ENCODE measurements around the gene CYB5RL.

DNA sequence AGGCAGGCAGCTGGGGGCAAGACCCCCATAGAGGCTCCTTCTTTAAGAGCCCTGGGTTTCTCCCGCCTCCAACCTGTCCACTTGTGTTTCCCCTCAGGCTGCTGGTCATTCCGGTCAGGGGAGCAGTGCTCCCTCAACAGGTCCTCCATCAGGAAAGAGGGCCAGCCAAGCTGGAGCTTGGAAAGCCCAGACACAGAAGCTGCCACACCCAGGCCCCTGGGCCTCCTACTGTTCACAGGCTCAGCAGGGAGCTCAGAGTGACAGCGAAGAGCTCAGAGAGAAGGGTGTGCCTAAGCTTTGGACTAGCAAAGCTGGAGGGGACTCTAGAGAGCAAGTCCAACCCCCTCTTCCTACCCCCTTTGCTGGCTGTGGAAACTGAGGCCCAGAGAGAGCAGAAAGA is 36.8 kb downstream of the CYB5RL start:
- no peak for TF ChIP-seq CTCF (conservative IDR thresholded peaks at IDR 0.05; ENCODE audit: low read depth, low read length)
- no peak for TF ChIP-seq EZH2phosphoT487 (IDR thresholded peaks at IDR 0.05; ENCODE audit: borderline replicate concordance, low read length)

Measured in PC-3 (cell line).